CD8-positive, alpha-beta memory T cell (primary cell): ENCODE results near the gene TBL2. TPM values are rescaled to one million over a fixed set of nuclear protein-coding genes. Genes with fewer than 3 reads are reported as not detected.
"Not testable (repeated sequence)": the region's sequence is repeated elsewhere in the genome, so short reads cannot be mapped to it uniquely, and the experiment has no call there.

Source experiments
- CTCF ChIA-PET: fragments of 350-600 bp; sonication (Branson Sonifier 250); formaldehyde crosslinking; loops from one replicate; lab custom pipeline; 2021; ENCODE audit warnings: antibody characterized with exemption; lab: Charles Lee
- POLR2A ChIA-PET: fragments of 350-600 bp; sonication (Branson Sonifier 250); formaldehyde crosslinking; loops from one replicate; lab custom pipeline; 2021; ENCODE audit warnings: antibody characterized with exemption; lab: Charles Lee
- DNase-seq, 5 donors: peaks; one replicate each; pipeline versions ENCODE4 v3.0.0 to v3.0.0-alpha.2; 2020 to 2022; ENCODE audit warnings: mixed read lengths in 1 of 5
- H3K27ac ChIP-seq: one replicate; pipeline ENCODE4 v1.7.0; 2013; ENCODE audit warnings: low read depth, mild to moderate bottlenecking, low read length, moderate library complexity
- H3K27me3 ChIP-seq: 2 replicates; pipeline ENCODE4 v1.7.0; 2013; ENCODE audit warnings: low read length, mild to moderate bottlenecking; ENCODE audit not compliant: insufficient read depth, poor library complexity, severe bottlenecking
- H3K36me3 ChIP-seq: 2 replicates; pipeline ENCODE4 v1.7.0; 2013; ENCODE audit warnings: mild to moderate bottlenecking, low read length, moderate library complexity; ENCODE audit not compliant: insufficient read depth
- H3K4me1 ChIP-seq: 2 replicates; pipeline ENCODE4 v1.7.0; 2013; ENCODE audit warnings: mild to moderate bottlenecking, low read length, moderate library complexity; ENCODE audit not compliant: insufficient read depth
- H3K4me3 ChIP-seq: 2 replicates; pipeline ENCODE4 v1.7.0; 2013; ENCODE audit warnings: mild to moderate bottlenecking, low read length
- H3K9me3 ChIP-seq: 2 replicates; pipeline ENCODE4 v1.7.0; 2013; ENCODE audit warnings: mild to moderate bottlenecking, low read length
- H3K27ac Mint-ChIP-seq, 8 donors: one replicate each; pipeline ENCODE4 v1.8.0; 2020 to 2021; ENCODE audit warnings: mixed read lengths in 8 of 8, mild to moderate bottlenecking in 6 of 8, inconsistent platforms in 3 of 8, moderate library complexity in 3 of 8
- H3K27me3 Mint-ChIP-seq, 2 donors: one replicate each; pipeline ENCODE4 v1.8.0; 2020 to 2021; ENCODE audit warnings: mixed read lengths in 2 of 2, mild to moderate bottlenecking in 1 of 2, moderate library complexity in 1 of 2
- H3K36me3 Mint-ChIP-seq, 3 donors: one replicate each; pipeline ENCODE4 v1.8.0; 2020 to 2021; ENCODE audit warnings: mixed read lengths in 3 of 3, inconsistent platforms in 1 of 3, mild to moderate bottlenecking in 1 of 3
- H3K4me1 Mint-ChIP-seq, 3 donors: one replicate each; pipeline ENCODE4 v1.8.0; 2020 to 2021; ENCODE audit warnings: mixed read lengths in 3 of 3, inconsistent platforms in 1 of 3, mild to moderate bottlenecking in 1 of 3
- H3K4me3 Mint-ChIP-seq, 7 donors: one replicate each; pipeline ENCODE4 v1.8.0; 2020 to 2021; ENCODE audit warnings: mixed read lengths in 7 of 7, mild to moderate bottlenecking in 6 of 7, moderate library complexity in 4 of 7, inconsistent platforms in 2 of 7
- H3K9me3 Mint-ChIP-seq, 5 donors: one replicate each; pipeline ENCODE4 v1.8.0; 2020 to 2022; ENCODE audit warnings: mixed read lengths in 5 of 5, mild to moderate bottlenecking in 3 of 5, moderate library complexity in 2 of 5, inconsistent platforms in 1 of 5
- polyA plus RNA-seq: library from polyadenylated mRNA; unstranded; fragments of 300-500 nt; fragmentation: Illumina TruSeq; gene quantifications from one replicate; pipeline ENCODE4 v1.2.3, GENCODE V29; 2021
- total RNA-seq, 2 experiments: library from RNA; stranded (reverse); gene quantifications; one replicate each; pipeline ENCODE4 v1.2.3, GENCODE V29; 2021

TBL2 gene
- total and polyA plus RNA-seq, 3 experiments from 2014 or later, result 17.0 to 31.3 (median 29.1) TPM

- ChIA-PET CTCF (interaction anchor here (1.0 to 1.9 kb wide), 3 partner anchors 12 to 174 kb away, joined by 3 to 6 read pairs (median 3); partner anchors contain the start of gene TBL2), POLR2A (interaction anchor here (0.5 to 1.8 kb wide), 5 partner anchors 9 to 1096 kb away, joined by 3 to 10 read pairs (median 3); partner anchors contain the start of genes BAZ1B, BCL7B and TBL2)
- H3K27me3 Mint-ChIP-seq, H3K27me3 ChIP-seq, DNase-seq, H3K9me3 Mint-ChIP-seq, H3K9me3 ChIP-seq, H3K27ac ChIP-seq: not testable (repeated sequence)
- Histone ChIP-seq H3K36me3 (peaks cover 12% of the 10 kb centered on the region), H3K4me1 (peaks cover 18% of the 10 kb centered on the region), H3K4me3 (peak overlapping the region; percentile 45)
- peak overlapping the region; percentile 37 to 89 (median 72) for H3K27ac Mint-ChIP-seq
- peaks cover 0 to 25% (median 0%) of the 10 kb centered on the region in 3 donors for H3K36me3 Mint-ChIP-seq
- H3K4me1 Mint-ChIP-seq, result peaks cover 17 to 24% (median 19%) of the 10 kb centered on the region in 3 donors
- peak overlapping the region; percentile 68 to 92 (median 86) for H3K4me3 Mint-ChIP-seq
Observed at GRCh38 chr7:73566431-73566830, 11.9 kb downstream of the TBL2 start.

- H3K27ac Mint-ChIP-seq, result peak overlapping the region; percentile 37 to 89 (median 72)
- Histone ChIP-seq H3K27me3 (no peaks in the 10 kb centered on the region), H3K36me3 (peaks cover 7% of the 10 kb centered on the region), H3K27ac (no peak overlapping the region), H3K4me1 (peaks cover 18% of the 10 kb centered on the region), H3K4me3 (peak overlapping the region; percentile 45), H3K9me3 (no peaks in the 10 kb centered on the region)
- H3K4me1 Mint-ChIP-seq, result peaks cover 17 to 24% (median 19%) of the 10 kb centered on the region in 3 donors
- POLR2A ChIA-PET, result interaction anchor here (0.6 to 1.8 kb wide), 6 partner anchors 9 to 1092 kb away, joined by 3 to 10 read pairs (median 4); partner anchors contain the start of genes BAZ1B, BCL7B, GTF2I and TBL2
- peaks cover 0 to 1% of the 10 kb centered on the region in 2 donors for H3K27me3 Mint-ChIP-seq
- H3K36me3 Mint-ChIP-seq, result peaks cover 0 to 19% (median 0%) of the 10 kb centered on the region in 3 donors
- DNase-seq, result no peak
- H3K4me3 Mint-ChIP-seq, result peak overlapping the region; percentile 68 to 92 (median 86)
- CTCF ChIA-PET, result interaction anchor here (1.0 to 1.9 kb wide), 5 partner anchors 13 to 175 kb away, joined by 3 to 6 read pairs (median 3); partner anchors contain the start of gene TBL2
- no peaks in the 10 kb centered on the region for H3K9me3 Mint-ChIP-seq
Observed at GRCh38 chr7:73565675-73566340, 12.6 kb downstream of the TBL2 start.

- peaks cover 13 to 24% (median 15%) of the 10 kb centered on the region in 3 donors for H3K4me1 Mint-ChIP-seq
- ChIA-PET CTCF (interaction anchor here (0.8 to 4.8 kb wide), 2 partner anchors 18 to 39 kb away, joined by 3 to 29 read pairs; partner anchors contain the start of genes BAZ1B and TBL2), POLR2A (interaction anchor here (1.4 kb wide), 1 partner anchor 38 kb away, joined by 7 read pairs; the partner anchor contains the start of gene BAZ1B)
- peak overlapping the region in 2 of 7 donors; percentile 74 to 83 for H3K4me3 Mint-ChIP-seq
- peak overlapping the region in 3 of 8 donors; percentile 19 to 84 (median 84) for H3K27ac Mint-ChIP-seq
- Histone ChIP-seq H3K9me3 (no peaks in the 10 kb centered on the region), H3K4me1 (peaks cover 19% of the 10 kb centered on the region), H3K36me3 (no peaks in the 10 kb centered on the region), H3K27me3 (no peaks in the 10 kb centered on the region), H3K4me3 (no peak overlapping the region), H3K27ac (no peak overlapping the region)
- DNase-seq, result no peak
- no peaks in the 10 kb centered on the region for H3K9me3 Mint-ChIP-seq
- H3K36me3 Mint-ChIP-seq, result peaks cover 0 to 6% (median 1%) of the 10 kb centered on the region in 3 donors
- H3K27me3 Mint-ChIP-seq, result peaks cover 0 to 3% of the 10 kb centered on the region in 2 donors
Observed at GRCh38 chr7:73560109-73560835, 18.1 kb downstream of the TBL2 start.

GRCh38 chr7:73557397-73558257, 20.8 kb downstream of the TBL2 start, which contains the start of gene BCL7B:
BCL7B (minus strand) TSS chr7:73557690; CDS start chr7:73557578, 112 bp downstream.
- Mint-ChIP-seq H3K27me3 (peaks cover 0 to 3% of the 10 kb centered on the region in 2 donors), H3K4me3 (peak within 1 kb of the TSS; percentile 86 to 97 (median 93)), H3K36me3 (peaks cover 0 to 23% (median 2%) of the 10 kb centered on the region in 3 donors), H3K27ac (peak within 1 kb of the TSS; percentile 94 to 99 (median 96)), H3K4me1 (peaks cover 20 to 41% (median 30%) of the 10 kb centered on the region in 3 donors), H3K9me3 (no peaks in the 10 kb centered on the region)
- CTCF ChIA-PET, result interaction anchor here (1.7 to 4.8 kb wide), 2 partner anchors 30 to 36 kb away, joined by 5 to 29 read pairs; partner anchors contain the start of gene BAZ1B
- no peaks in the 10 kb centered on the region for H3K36me3 ChIP-seq
- H3K27me3 ChIP-seq, result no peaks in the 10 kb centered on the region
- POLR2A ChIA-PET, result interaction anchor here (0.6 to 5.3 kb wide), 6 partner anchors 9 to 49 kb away, joined by 3 to 62 read pairs (median 6); partner anchors contain the start of genes BAZ1B and TBL2
- peak; percentile 71 to 88 (median 81) for DNase-seq
- peak within 1 kb of the TSS; percentile 94 for H3K27ac ChIP-seq
- peaks cover 25% of the 10 kb centered on the region for H3K4me1 ChIP-seq
- no peaks in the 10 kb centered on the region for H3K9me3 ChIP-seq
- peak within 1 kb of the TSS; percentile 84 for H3K4me3 ChIP-seq

GRCh38 chr7:73557108-73557396, 21.3 kb downstream of the TBL2 start:
- no peaks in the 10 kb centered on the region for H3K27me3 ChIP-seq
- POLR2A ChIA-PET, result interaction anchor here (0.6 to 5.3 kb wide), 6 partner anchors 9 to 162 kb away, joined by 3 to 62 read pairs (median 6); partner anchors contain the start of genes BAZ1B, STX1A and TBL2

GRCh38 chr7:73556208-73557107, 21.9 kb downstream of the TBL2 start:
- DNase-seq, result no peak
- peaks cover 0 to 31% (median 6%) of the 10 kb centered on the region in 3 donors for H3K36me3 Mint-ChIP-seq
- Histone ChIP-seq H3K36me3 (peaks cover 2% of the 10 kb centered on the region), H3K4me3 (peak overlapping the region; percentile 81), H3K27ac (peak overlapping the region; percentile 94), H3K9me3 (no peaks in the 10 kb centered on the region), H3K27me3 (no peaks in the 10 kb centered on the region), H3K4me1 (peaks cover 25% of the 10 kb centered on the region)
- peak overlapping the region; percentile 86 to 93 (median 92) for H3K4me3 Mint-ChIP-seq
- CTCF ChIA-PET, result interaction anchor here (1.7 to 4.8 kb wide), 2 partner anchors 29 to 35 kb away, joined by 5 to 29 read pairs; partner anchors contain the start of gene BAZ1B
- H3K27ac Mint-ChIP-seq, result peak overlapping the region; percentile 82 to 96 (median 92)
- H3K4me1 Mint-ChIP-seq, result peaks cover 24 to 46% (median 34%) of the 10 kb centered on the region in 3 donors
- POLR2A ChIA-PET, result interaction anchor here (0.8 to 5.3 kb wide), 5 partner anchors 10 to 163 kb away, joined by 3 to 62 read pairs (median 9); partner anchors contain the start of genes BAZ1B, STX1A and TBL2
- peaks cover 0 to 3% of the 10 kb centered on the region in 2 donors for H3K27me3 Mint-ChIP-seq
- no peaks in the 10 kb centered on the region for H3K9me3 Mint-ChIP-seq

More at GRCh38 chr7:73557108-73557396, 21.3 kb downstream of the TBL2 start:
- DNase-seq, result peak; percentile 90 to 93 (median 92)
- CTCF ChIA-PET, result interaction anchor here (1.7 to 4.8 kb wide), 2 partner anchors 30 to 36 kb away, joined by 5 to 29 read pairs; partner anchors contain the start of gene BAZ1B
- peaks cover 23 to 44% (median 32%) of the 10 kb centered on the region in 3 donors for H3K4me1 Mint-ChIP-seq
- peak overlapping the region; percentile 94 for H3K27ac ChIP-seq
- peaks cover 0 to 3% of the 10 kb centered on the region in 2 donors for H3K27me3 Mint-ChIP-seq
- H3K9me3 ChIP-seq, result no peaks in the 10 kb centered on the region
- H3K4me3 ChIP-seq, result peak overlapping the region; percentile 81
- no peaks in the 10 kb centered on the region for H3K36me3 ChIP-seq
- peak overlapping the region; percentile 86 to 96 (median 94) for H3K27ac Mint-ChIP-seq
- peak overlapping the region; percentile 86 to 93 (median 92) for H3K4me3 Mint-ChIP-seq
- no peaks in the 10 kb centered on the region for H3K9me3 Mint-ChIP-seq
- peaks cover 25% of the 10 kb centered on the region for H3K4me1 ChIP-seq
- peaks cover 0 to 29% (median 5%) of the 10 kb centered on the region in 3 donors for H3K36me3 Mint-ChIP-seq
